Testis (tissue), 2 donors: ENCODE results near the gene DES.

Experiments
- POLR2A ChIP-seq: fragments of 450-650 bp; IDR thresholded peaks from one replicate; pipeline ENCODE4 v1.6.1; 2017; ENCODE audit warnings: antibody characterized with exemption, mild to moderate bottlenecking, moderate library complexity
- TF ChIP-seq, protein P1 (sequence below), 3 experiments: fragments of 450-650 bp in 2 of 3; fragments of 200-600 bp in 1 of 3; sonication (generic) in 1 of 3; IDR thresholded peaks; one replicate each; pipeline ENCODE4 v1.5.1; 2016 to 2019; ENCODE audit warnings: antibody characterized with exemption in 3 of 3, mild to moderate bottlenecking in 2 of 3, moderate library complexity in 1 of 3

GRCh38 chr2:219461047-219461514 lies 42.9 kb downstream of the DES start:
- TF ChIP-seq POLR2A = no peak
- TF ChIP-seq, protein P1, sequence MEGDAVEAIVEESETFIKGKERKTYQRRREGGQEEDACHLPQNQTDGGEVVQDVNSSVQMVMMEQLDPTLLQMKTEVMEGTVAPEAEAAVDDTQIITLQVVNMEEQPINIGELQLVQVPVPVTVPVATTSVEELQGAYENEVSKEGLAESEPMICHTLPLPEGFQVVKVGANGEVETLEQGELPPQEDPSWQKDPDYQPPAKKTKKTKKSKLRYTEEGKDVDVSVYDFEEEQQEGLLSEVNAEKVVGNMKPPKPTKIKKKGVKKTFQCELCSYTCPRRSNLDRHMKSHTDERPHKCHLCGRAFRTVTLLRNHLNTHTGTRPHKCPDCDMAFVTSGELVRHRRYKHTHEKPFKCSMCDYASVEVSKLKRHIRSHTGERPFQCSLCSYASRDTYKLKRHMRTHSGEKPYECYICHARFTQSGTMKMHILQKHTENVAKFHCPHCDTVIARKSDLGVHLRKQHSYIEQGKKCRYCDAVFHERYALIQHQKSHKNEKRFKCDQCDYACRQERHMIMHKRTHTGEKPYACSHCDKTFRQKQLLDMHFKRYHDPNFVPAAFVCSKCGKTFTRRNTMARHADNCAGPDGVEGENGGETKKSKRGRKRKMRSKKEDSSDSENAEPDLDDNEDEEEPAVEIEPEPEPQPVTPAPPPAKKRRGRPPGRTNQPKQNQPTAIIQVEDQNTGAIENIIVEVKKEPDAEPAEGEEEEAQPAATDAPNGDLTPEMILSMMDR (IDR thresholded peaks at IDR 0.05) = no peak
